Body of pancreas (tissue), 4 donors: ENCODE data around the gene HSP90AB1. TPM values are rescaled to one million over a fixed set of nuclear protein-coding genes. Genes with fewer than 3 reads are reported as not detected.
A peak's percentile ranks its signal among the peaks of the same experiment; 100 is the strongest.
"Not testable (repeated sequence)": the region's sequence is repeated elsewhere in the genome, so short reads cannot be mapped to it uniquely, and the experiment has no call there.

Experiments
- ATAC-seq: fragments of 150-250 bp; one replicate; pipeline ENCODE4 v1.9.1; 2016
- DNase-seq, 4 donors: peaks; one replicate each; pipeline ENCODE4 v3.0.0-alpha.2; 2019
- H3K27ac ChIP-seq, 4 donors: fragments of 200-600 bp; sonication (generic); 1 replicate in 3 of 4; 2 replicates in 1 of 4; pipeline versions ENCODE4 v1.5.1 to v1.6.1; 2016 to 2019; ENCODE audit warnings: mild to moderate bottlenecking in 1 of 4, mixed read lengths in 1 of 4, moderate library complexity in 1 of 4
- H3K27me3 ChIP-seq, 2 donors: fragments of 200-600 bp; sonication (generic); one replicate each; pipeline ENCODE4 v1.6.0; 2016; ENCODE audit warnings: mild to moderate bottlenecking in 1 of 2
- H3K36me3 ChIP-seq, 2 donors: fragments of 200-600 bp; sonication (generic); replicated peaks in 1 of 2; 2 replicates each; pipeline ENCODE4 v1.5.1; 2016; ENCODE audit warnings: low read depth in 2 of 2; ENCODE audit not compliant: insufficient read depth in 1 of 2
- H3K4me1 ChIP-seq: fragments of 200-600 bp; sonication (generic); one replicate; pipeline ENCODE4 v1.6.0; 2016
- H3K4me3 ChIP-seq, 2 donors: fragments of 200-600 bp; sonication (generic); 1 replicate in 1 of 2; 2 replicates in 1 of 2; pipeline ENCODE4 v1.5.1; 2016 to 2019
- H3K9me3 ChIP-seq, 3 donors: fragments of 200-600 bp; sonication (generic); 1 replicate in 2 of 3; 2 replicates in 1 of 3; pipeline ENCODE4 v1.5.1; 2016
- POLR2A ChIP-seq, 3 donors: fragments of 450-650 bp; IDR thresholded peaks; one replicate each; pipeline ENCODE4 v1.6.1; 2016; ENCODE audit warnings: antibody characterized with exemption in 3 of 3, mild to moderate bottlenecking in 2 of 3
- WGBS, 2 donors: methylation state at CpG; one replicate each; pipeline ENCODE4 v1.1.5; 2017; 5-methylcytosine and 5-hydroxymethylcytosine counted together
- intact Hi-C: fragments of 100-400 bp; cut with DNase I; formaldehyde crosslinking; loops from one replicate; pipeline ENCODE4 v1.15.1; 2023
- total RNA-seq, 2 donors: library from RNA; depleted of rRNA; stranded (reverse); fragments of >200 nt; gene quantifications; one replicate each; pipeline ENCODE4 v1.1.0, GENCODE V29; 2016
- TF ChIP-seq, protein P1 (sequence below), 7 experiments: fragments of 450-650 bp in 4 of 7; fragments of 200-600 bp in 3 of 7; sonication (generic) in 3 of 7; IDR thresholded peaks; one replicate each; pipeline ENCODE4 v1.5.1; 2016 to 2019; ENCODE audit warnings: antibody characterized with exemption in 7 of 7

The HSP90AB1 gene
- total RNA-seq, 2 donors from 2014 or later, result 269 to 441 TPM

DNA sequence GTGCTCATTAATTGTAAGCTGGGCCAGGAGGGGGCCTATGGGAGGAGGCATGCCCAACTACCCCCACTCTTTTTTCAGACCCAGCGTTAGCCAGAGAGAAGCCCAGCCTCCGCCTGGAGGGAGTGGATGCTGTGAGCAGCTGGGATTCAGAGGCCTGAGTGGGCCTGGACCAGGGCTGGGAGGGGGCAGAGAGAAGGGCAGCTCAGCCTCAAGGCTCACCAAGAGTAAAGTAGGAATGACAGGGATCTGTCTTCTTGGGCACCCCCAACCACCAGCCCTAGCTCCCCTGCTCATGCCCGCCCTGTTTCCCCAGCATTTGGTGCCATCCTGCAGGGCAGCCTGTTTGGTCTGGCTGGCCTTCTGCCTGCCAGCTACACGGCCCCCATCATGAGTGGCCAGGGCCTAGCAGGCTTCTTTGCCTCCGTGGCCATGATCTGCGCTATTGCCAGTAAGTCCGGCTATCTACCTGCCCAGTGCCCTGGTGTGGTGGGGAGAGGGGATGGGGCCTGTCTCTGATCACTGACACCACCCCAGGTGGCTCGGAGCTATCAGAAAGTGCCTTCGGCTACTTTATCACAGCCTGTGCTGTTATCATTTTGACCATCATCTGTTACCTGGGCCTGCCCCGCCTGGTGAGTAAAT, 16.7 kb upstream of the HSP90AB1 start:
- H3K27ac ChIP-seq, result no peak overlapping the region
- intact Hi-C loops, result loop anchor here (5.0 kb wide), 1 partner anchor 58 kb away; no protein-coding TSS in a partner anchor

DNA sequence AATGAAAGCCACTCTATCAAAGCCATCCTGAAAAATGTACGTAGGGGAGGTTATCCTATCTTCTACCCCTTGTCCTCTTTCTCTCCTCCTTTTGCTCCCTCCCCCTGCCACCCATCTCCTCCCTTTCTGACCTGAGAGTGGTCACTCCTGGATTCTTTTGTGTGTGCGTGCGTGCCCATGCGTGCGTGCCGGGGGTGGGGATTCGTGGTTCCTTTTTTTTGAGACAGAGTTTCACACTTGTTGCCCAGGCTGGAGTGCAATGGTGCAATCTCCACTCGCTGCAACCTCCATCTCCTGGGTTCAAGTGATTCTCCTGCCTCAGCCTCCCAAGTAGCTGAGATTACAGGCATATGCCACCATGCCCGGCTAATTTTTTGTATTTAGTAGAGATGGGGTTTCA, 15.5 kb upstream of the HSP90AB1 start:
- not testable (repeated sequence) for H3K9me3 ChIP-seq, H3K27me3 ChIP-seq, DNase-seq, H3K27ac ChIP-seq, ATAC-seq, H3K4me3 ChIP-seq
- peaks cover 61% of the 10 kb centered on the region for H3K4me1 ChIP-seq
- H3K36me3 ChIP-seq, result peaks cover 0 to 12% of the 10 kb centered on the region in 2 donors
- intact Hi-C loops, result loop anchor here (5.0 kb wide), 1 partner anchor 59 kb away; no protein-coding TSS in a partner anchor
- WGBS, 2 donors, result 88 to 99% methylated on average over 8 to 9 of the region's 9 CpGs

More for the DNA sequence above, 16.7 kb upstream of the HSP90AB1 start:
- ATAC-seq (no peak), DNase-seq (no peak)
- H3K4me3 ChIP-seq, result no peak overlapping the region
- TF ChIP-seq, protein P1, sequence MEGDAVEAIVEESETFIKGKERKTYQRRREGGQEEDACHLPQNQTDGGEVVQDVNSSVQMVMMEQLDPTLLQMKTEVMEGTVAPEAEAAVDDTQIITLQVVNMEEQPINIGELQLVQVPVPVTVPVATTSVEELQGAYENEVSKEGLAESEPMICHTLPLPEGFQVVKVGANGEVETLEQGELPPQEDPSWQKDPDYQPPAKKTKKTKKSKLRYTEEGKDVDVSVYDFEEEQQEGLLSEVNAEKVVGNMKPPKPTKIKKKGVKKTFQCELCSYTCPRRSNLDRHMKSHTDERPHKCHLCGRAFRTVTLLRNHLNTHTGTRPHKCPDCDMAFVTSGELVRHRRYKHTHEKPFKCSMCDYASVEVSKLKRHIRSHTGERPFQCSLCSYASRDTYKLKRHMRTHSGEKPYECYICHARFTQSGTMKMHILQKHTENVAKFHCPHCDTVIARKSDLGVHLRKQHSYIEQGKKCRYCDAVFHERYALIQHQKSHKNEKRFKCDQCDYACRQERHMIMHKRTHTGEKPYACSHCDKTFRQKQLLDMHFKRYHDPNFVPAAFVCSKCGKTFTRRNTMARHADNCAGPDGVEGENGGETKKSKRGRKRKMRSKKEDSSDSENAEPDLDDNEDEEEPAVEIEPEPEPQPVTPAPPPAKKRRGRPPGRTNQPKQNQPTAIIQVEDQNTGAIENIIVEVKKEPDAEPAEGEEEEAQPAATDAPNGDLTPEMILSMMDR (IDR thresholded peaks at IDR 0.05), result no peak
- TF ChIP-seq POLR2A (IDR thresholded peaks at IDR 0.05), result no peak
- H3K9me3 ChIP-seq, result no peaks in the 10 kb centered on the region
- no peaks in the 10 kb centered on the region for H3K27me3 ChIP-seq
- peaks cover 65% of the 10 kb centered on the region for H3K4me1 ChIP-seq
- peaks cover 0 to 12% of the 10 kb centered on the region in 2 donors for H3K36me3 ChIP-seq
- 82 to 95% methylated on average over 3 to 9 of the region's 10 CpGs for WGBS, 2 donors

DNA sequence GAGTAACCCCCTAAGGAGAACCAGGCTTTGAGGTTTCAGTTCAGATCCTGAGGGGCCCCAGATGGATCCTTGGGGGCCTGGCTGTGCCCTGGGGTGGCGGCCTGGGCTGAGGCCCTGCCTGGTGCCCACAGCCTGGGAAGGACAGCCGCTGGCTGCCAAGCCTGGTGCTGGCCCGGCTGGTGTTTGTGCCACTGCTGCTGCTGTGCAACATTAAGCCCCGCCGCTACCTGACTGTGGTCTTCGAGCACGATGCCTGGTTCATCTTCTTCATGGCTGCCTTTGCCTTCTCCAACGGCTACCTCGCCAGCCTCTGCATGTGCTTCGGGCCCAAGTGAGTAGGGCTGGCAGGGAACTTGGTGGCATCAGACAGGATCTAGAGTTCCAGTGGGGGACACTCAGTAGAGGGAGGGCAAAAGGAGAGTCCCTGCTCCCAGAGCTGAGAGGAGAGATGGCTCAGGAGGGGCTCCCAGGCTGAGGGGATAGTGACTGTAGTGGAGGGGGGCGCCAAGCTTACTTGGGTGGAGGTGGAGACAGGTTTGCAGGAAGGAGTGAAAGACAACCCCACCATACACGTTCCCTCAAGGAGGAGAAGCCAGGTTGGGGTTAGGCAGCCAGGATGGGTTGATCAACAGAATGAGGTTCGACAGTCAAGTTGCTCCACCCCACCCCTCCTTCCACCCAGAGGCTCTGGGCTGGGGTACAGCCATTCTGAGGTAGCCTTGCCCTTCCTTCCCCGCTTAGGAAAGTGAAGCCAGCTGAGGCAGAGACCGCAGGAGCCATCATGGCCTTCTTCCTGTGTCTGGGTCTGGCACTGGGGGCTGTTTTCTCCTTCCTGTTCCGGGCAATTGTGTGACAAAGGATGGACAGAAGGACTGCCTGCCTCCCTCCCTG, 14.0 kb upstream of the HSP90AB1 start:
- DNase-seq (no peak), ATAC-seq (no peak)
- no peak for TF ChIP-seq POLR2A (IDR thresholded peaks at IDR 0.05)
- TF ChIP-seq, protein P1 (IDR thresholded peaks at IDR 0.05), result no peak
- no peak overlapping the region for H3K4me3 ChIP-seq
- peaks cover 62% of the 10 kb centered on the region for H3K4me1 ChIP-seq
- intact Hi-C loops, result loop anchor here (5.0 kb wide), 1 partner anchor 61 kb away; no protein-coding TSS in a partner anchor
- H3K27me3 ChIP-seq, result no peaks in the 10 kb centered on the region
- no peaks in the 10 kb centered on the region for H3K9me3 ChIP-seq
- peak overlapping the region in 3 of 4 donors; percentile 51 to 99 (median 77) for H3K27ac ChIP-seq
- H3K36me3 ChIP-seq, result peaks cover 0 to 12% of the 10 kb centered on the region in 2 donors
- 81 to 95% methylated on average over 8 to 16 of the region's 16 CpGs for WGBS, 2 donors

DNA sequence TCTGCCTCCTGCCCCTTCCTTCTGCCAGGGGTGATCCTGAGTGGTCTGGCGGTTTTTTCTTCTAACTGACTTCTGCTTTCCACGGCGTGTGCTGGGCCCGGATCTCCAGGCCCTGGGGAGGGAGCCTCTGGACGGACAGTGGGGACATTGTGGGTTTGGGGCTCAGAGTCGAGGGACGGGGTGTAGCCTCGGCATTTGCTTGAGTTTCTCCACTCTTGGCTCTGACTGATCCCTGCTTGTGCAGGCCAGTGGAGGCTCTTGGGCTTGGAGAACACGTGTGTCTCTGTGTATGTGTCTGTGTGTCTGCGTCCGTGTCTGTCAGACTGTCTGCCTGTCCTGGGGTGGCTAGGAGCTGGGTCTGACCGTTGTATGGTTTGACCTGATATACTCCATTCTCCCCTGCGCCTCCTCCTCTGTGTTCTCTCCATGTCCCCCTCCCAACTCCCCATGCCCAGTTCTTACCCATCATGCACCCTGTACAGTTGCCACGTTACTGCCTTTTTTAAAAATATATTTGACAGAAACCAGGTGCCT, 13.3 kb upstream of the HSP90AB1 start:
- peaks cover 0 to 12% of the 10 kb centered on the region in 2 donors for H3K36me3 ChIP-seq
- peak overlapping the region in 3 of 4 donors; percentile 51 to 99 (median 77) for H3K27ac ChIP-seq
- H3K9me3 ChIP-seq, result no peaks in the 10 kb centered on the region
- no peak overlapping the region for H3K4me3 ChIP-seq
- 69 to 82% methylated on average over 14 of the region's 14 CpGs for WGBS, 2 donors
- peaks cover 62% of the 10 kb centered on the region for H3K4me1 ChIP-seq
- no peaks in the 10 kb centered on the region for H3K27me3 ChIP-seq
- DNase-seq (no peak), ATAC-seq (no peak)
- TF ChIP-seq, protein P1 (IDR thresholded peaks at IDR 0.05), result no peak
- TF ChIP-seq POLR2A (IDR thresholded peaks at IDR 0.05), result no peak
- intact Hi-C loops, result loop anchor here (5.0 kb wide), 1 partner anchor 61 kb away; no protein-coding TSS in a partner anchor
